Ammon's horn (tissue), 1 donor: Measurements from ENCODE around the gene AMFR.

Experiments
- DNase-seq: peaks from one replicate; pipeline ENCODE4 v3.0.0-alpha.2; 2016; ENCODE audit warnings: low spot score

AMFR gene

DNA sequence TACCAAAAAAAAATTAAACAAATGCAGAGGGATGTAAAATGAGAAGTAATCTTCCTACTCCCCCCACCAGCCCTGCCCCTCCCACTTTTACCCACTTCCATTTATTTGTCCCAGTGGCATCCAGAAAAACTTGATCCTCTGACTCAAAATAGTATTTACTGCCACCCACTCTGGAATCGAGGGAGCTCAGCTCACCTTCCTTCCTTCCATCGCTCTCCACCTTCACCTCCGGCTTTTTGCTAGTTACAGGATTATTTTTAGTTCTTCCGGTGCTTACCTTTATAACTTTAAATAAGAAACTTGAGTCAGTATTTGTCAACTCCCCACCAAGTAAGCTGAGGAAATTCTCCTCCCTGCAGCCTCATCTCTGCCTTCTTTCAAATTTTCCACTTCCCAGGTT is 94.9 kb downstream of the AMFR start:
- no peak for DNase-seq

DNA sequence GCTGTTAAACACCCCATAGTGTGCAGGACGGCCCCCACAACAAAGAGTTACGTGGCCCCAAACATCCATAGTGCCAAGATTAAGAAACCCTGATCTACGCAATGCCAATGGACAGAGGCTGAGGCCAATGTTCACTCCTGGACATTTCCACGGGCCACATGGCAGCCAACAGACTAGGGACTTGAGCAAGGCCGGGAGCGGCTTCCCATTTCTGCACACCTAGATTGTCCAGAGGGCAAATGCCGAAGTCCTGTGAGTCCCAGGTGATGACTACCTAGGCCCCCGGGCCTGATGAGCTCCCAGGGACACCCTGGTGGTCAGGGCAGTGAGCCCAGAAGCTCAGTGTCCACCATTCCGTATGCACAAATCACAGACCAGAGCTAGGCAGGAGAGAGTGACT is 95.5 kb downstream of the AMFR start:
- DNase-seq = no peak

- no peak for DNase-seq
These were observed 96.9 kb downstream of the AMFR start for GRCh38 chr16:56328276-56329022.

- DNase-seq = no peak
These were observed 97.5 kb downstream of the AMFR start for GRCh38 chr16:56327929-56328258.

- DNase-seq = no peak
These were observed 98.0 kb downstream of the AMFR start for GRCh38 chr16:56327071-56327928.

DNA sequence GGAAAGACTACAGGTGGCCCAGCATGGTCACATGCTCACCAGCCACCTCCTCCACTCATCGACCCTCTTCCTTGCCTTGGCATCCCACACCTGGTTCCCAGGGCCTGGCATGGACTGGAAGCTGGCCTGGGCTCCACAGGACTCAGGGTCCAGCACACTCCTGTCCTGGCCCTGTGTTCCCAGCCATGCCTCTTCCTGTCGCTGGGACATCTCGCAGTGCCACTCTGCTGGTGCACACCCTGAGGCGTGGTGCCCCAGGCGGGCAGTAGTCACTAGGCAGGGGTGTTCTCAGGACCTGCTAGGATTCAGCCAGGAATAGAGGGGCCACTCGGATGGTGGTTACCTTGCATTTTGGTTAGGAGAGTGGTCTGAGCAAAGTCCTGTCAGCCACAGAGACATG is 99.4 kb downstream of the AMFR start:
- no peak for DNase-seq

- DNase-seq = no peak
These were observed 100.9 kb downstream of the AMFR start for GRCh38 chr16:56324406-56324805.

DNA sequence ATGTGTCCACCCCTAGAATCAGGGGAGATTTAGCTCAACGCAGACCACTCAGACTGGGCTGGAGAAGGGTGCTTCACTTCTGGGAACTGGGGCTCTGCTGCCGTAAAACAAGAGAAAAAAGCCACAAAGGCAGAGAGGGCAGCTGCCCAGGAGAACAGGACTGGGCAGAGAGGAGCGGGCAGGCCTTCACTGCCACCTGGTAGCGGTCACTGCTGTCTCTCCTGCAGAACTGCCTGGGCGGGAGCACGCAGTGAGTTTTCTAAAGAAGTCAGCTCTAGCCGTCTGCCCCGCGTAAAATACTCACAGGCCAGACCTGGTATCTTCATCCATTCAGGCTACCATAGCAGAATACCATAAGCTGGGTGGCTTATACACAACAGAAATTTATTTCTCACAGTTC is 103.8 kb downstream of the AMFR start:
- DNase-seq = no peak

GRCh38 chr16:56320811-56321558 is 104.4 kb downstream of the AMFR start:
- DNase-seq = no peak

DNA sequence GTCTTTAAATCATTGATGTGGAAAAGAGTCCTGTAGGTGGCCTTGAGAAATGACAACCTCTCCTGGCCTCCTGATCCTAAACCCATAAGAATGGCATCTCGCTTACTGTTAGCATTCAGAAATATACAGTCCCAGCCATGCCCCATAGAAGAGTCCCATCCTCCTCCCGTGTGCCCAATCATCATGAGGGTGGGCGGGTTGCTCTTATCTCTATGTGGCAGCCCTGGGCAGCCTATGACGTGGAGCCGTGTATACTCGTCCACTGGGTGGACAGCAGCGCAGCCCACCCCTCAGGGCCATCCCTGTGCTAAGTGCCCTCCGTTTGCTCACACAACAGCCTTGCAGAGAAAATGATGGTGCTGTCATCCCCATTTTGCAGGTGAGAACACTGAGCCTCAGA is 105.3 kb downstream of the AMFR start:
- DNase-seq = no peak

DNA sequence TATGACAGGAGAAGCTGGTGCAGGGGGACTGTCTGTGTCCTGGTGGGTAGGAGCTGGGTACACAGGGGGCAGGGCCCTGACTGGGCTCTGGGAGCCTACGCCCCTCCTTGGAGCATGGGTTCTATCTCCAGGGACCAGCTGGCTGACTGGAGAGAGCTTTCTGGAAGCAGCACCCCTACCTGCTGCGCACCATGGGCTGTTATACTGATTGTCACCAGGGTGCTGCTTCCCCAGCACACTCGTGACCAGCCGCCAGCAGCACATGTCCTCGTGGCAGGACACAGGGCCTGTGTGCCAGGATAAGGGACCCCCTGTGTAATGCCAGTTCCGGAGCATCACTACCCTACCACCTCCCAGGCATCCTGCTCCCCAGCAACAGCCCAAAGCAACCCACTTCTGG is 106.0 kb downstream of the AMFR start:
- peak; percentile 64 for DNase-seq

DNA sequence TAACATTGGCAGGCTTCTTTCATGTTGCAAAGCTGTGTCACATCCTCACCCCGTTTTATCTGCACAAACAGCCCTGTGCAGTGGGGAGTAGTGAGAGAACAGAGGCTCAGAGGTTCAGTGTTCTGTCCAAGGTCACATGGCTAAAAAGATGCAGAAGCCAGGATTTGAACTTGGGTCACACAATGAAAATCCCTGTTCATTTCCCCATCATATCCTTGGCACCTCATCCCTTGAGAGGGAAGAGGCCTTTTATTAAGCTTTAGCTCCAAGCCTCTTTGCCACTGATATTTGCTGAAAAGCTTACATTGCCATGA is 106.6 kb downstream of the AMFR start:
- no peak for DNase-seq

DNA sequence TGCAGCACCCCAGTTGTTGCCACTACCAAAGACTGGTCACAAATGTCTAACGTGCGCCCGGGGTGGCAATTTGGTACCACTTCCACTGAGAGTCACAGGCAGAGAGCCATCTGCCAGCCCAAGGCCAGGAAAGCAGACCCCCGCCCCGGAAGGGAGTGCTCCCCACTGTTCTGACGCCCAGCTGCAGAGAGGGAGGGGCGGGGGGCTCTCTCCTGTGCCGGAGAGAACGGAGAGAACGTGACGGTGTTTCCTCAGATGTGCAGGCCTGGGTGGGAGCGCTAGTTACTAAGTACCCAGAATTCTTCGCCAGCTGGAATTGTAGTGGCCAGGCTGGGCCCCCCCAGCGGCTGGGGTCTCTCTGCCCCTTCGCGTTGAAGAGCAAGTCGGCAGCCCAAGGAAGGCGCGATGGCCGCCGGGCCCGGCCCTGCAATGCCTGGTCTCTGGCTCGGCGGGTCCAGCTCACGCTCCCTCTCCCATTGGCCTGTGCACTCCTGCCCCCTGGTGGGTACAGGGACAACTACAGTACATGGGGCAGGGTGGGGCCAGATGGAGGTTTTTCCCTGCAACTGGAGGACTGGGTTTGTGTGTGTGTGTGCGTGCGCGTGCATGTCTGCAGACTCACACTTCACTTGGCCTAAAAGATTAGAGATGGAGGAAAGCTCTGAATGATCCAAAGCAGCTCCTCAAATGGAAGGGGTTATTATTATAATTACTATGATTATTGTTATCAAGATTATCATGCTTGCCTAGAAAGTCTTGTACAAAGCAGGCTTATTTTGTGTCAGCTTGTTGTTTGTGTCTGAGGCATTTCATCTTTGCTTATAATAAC is 107.1 kb downstream of the AMFR start:
- peak; percentile 93 for DNase-seq

DNA sequence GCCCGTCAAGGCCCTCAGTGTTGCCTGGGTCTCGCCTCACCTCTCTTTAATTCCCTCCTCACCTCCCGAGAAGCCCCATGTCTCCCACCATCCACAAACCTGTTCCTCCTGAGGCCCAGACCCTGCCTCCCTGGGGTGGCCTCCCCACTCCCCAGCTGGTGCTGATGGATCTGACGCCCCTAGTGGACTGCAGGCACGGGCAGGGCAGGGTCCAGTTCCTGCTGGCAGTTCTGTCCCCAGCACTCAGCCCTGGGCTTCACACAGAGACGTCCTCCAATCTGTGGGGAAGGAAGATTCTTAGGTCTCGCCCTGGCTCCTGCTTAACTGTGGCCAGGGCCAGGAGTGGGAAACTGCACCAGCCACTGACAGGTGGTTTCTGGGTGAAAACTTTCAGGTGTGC is 108.8 kb downstream of the AMFR start:
- DNase-seq = no peak

- DNase-seq = no peak
These were observed 109.4 kb downstream of the AMFR start for GRCh38 chr16:56315955-56316354.

GRCh38 chr16:56314244-56314850 is 111.0 kb downstream of the AMFR start:
- DNase-seq = no peak

DNA sequence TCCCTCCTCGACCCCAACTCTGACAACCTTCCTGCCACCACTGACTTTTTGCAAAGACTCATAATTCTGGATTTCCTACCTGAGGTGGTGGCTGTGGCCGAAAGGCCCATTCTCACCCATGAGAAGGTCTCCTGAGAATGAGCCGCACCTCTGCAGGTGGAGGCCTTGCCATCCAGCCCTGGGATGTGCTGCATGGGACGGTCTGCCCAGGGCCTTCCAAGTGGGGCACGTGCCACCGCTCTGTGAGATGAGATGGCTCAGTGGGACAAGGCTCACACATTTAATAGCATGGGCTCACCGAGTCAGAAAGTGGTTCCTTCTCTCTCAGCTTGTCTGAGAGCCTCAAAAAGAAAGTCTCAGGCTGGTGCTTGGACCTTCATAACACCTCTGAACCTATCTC is 112.8 kb downstream of the AMFR start:
- DNase-seq = no peak

DNA sequence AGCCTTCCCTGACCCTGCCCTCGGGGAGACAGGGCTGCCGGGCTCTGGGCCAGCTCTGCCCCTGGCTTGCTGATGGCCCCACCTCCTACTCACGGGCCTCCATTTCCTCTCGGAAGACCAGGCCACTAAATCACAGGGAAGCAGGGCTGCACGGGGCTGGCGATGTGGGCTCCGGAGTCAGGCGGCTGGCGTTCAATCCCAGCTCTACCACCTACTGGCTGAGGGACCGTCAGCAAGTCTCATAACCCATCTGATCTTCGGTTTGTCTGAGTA is 113.4 kb downstream of the AMFR start:
- no peak for DNase-seq
